ENCODE data around the gene SYT1. TPM values are rescaled to one million over a fixed set of nuclear protein-coding genes. Genes with fewer than 3 reads are reported as not detected.

Gene SYT1
- 6.8 and 7.5 TPM in 2 replicates for total RNA-seq

GRCh38 chr12:78864403-78864869, at the start of gene SYT1:
TSS of gene SYT1 (plus strand) at chr12:78864774.

All from epithelial cell of umbilical artery (primary cell).